IMR-90 (cell line): ENCODE results near the gene UBR1. TPM values are rescaled to one million over a fixed set of nuclear protein-coding genes. Genes with fewer than 3 reads are reported as not detected.

ENCODE experiments used
- ATAC-seq: fragments of 200-7000 bp; cut with Tn5 transposase; 2 replicates; pipeline ENCODE4 v1.9.1; 2020; ENCODE audit warnings: low read depth, mild to moderate bottlenecking, moderate library complexity
- BruUV-seq: library from RNA; stranded (reverse); fragments of 400-500 nt; replicated peaks from 2 replicates; lab custom pipeline; 2021; lab: Mats Ljungman, UMichigan
- CTCF ChIA-PET: fragments of 300-600 bp; formaldehyde crosslinking; extraction: SDS; loops from one replicate; lab custom pipeline; 2021; ENCODE audit warnings: antibody characterized with exemption; lab: Yijun Ruan, JAX
- POLR2A ChIA-PET: fragments of 300-600 bp; sonication (Branson Sonifier 250); formaldehyde crosslinking; loops from one replicate; lab custom pipeline; 2022; ENCODE audit warnings: antibody characterized with exemption; ENCODE audit not compliant: unreplicated experiment; lab: Charles Lee
- DNase-seq: peaks from one replicate; pipeline ENCODE4 v3.0.0; 2013
- H2AFZ ChIP-seq: replicated peaks from 2 replicates; pipeline ENCODE3; 2013; ENCODE audit warnings: low read length, mild to moderate bottlenecking; ENCODE audit not compliant: poor library complexity
- H2AK5ac ChIP-seq: 2 replicates; pipeline ENCODE4 v1.6.1; 2013; ENCODE audit warnings: low read depth, low read length, inconsistent platforms
- H2AK9ac ChIP-seq: replicated peaks from 2 replicates; pipeline ENCODE3; 2013; ENCODE audit warnings: mild to moderate bottlenecking, low read depth, low read length, moderate library complexity; ENCODE audit not compliant: poor library complexity
- H2BK120ac ChIP-seq: 2 replicates; pipeline ENCODE4 v1.6.1; 2013; ENCODE audit warnings: low read depth, low read length, inconsistent platforms
- H2BK15ac ChIP-seq: 3 replicates; pipeline ENCODE4 v1.6.1; 2013; ENCODE audit warnings: low read depth, low read length, inconsistent platforms
- H2BK20ac ChIP-seq: 2 replicates; pipeline ENCODE4 v1.6.1; 2013; ENCODE audit warnings: low read depth, mild to moderate bottlenecking, inconsistent platforms, low read length, moderate library complexity
- H2BK5ac ChIP-seq: 2 replicates; pipeline ENCODE4 v1.6.1; 2013; ENCODE audit warnings: mild to moderate bottlenecking, low read depth, low read length, inconsistent platforms; ENCODE audit not compliant: poor library complexity, severe bottlenecking
- H3K14ac ChIP-seq: replicated peaks from 2 replicates; pipeline ENCODE4 v1.6.1; 2013; ENCODE audit warnings: low read depth, low read length, inconsistent platforms
- H3K18ac ChIP-seq: 2 replicates; pipeline ENCODE4 v1.6.1; 2013; ENCODE audit warnings: low read depth, low read length, control low read depth
- H3K23ac ChIP-seq: 2 replicates; pipeline ENCODE4 v1.6.1; 2013; ENCODE audit warnings: low read depth, low read length, inconsistent platforms
- H3K27ac ChIP-seq: 2 replicates; pipeline ENCODE4 v1.5.1; 2013; ENCODE audit warnings: mild to moderate bottlenecking, control low read depth, low read length; ENCODE audit not compliant: insufficient read depth
- H3K27me3 ChIP-seq: 2 replicates; pipeline ENCODE4 v1.6.1; 2013; ENCODE audit warnings: low read length; ENCODE audit not compliant: control insufficient read depth, insufficient read depth
- H3K36me3 ChIP-seq: 2 replicates; pipeline ENCODE4 v1.6.1; 2013; ENCODE audit warnings: low read length, mixed read lengths; ENCODE audit not compliant: control insufficient read depth, insufficient read depth
- H3K4ac ChIP-seq: 2 replicates; pipeline ENCODE4 v1.6.1; 2013; ENCODE audit warnings: low read depth, low read length, inconsistent platforms
- H3K4me1 ChIP-seq: 2 replicates; pipeline ENCODE4 v1.6.1; 2013; ENCODE audit warnings: low read length, mixed read lengths; ENCODE audit not compliant: control insufficient read depth, insufficient read depth
- H3K4me2 ChIP-seq: 2 replicates; pipeline ENCODE4 v1.6.1; 2013; ENCODE audit warnings: low read depth, mild to moderate bottlenecking, control low read depth, low read length, moderate library complexity
- H3K4me3 ChIP-seq: 2 replicates; pipeline ENCODE4 v1.5.1; 2013; ENCODE audit warnings: low read depth, mild to moderate bottlenecking, control low read depth, low read length, moderate library complexity; ENCODE audit not compliant: insufficient read depth
- H3K56ac ChIP-seq: 2 replicates; pipeline ENCODE4 v1.6.1; 2013; ENCODE audit warnings: low read length, inconsistent platforms; ENCODE audit not compliant: insufficient read depth; ENCODE audit errors: extremely low read depth
- H3K79me1 ChIP-seq, 2 experiments: 2 replicates each; pipeline ENCODE4 v1.6.1; 2013; ENCODE audit warnings: low read length in 2 of 2, inconsistent platforms in 1 of 2, low read depth in 1 of 2
- H3K9ac ChIP-seq: 2 replicates; pipeline ENCODE4 v1.6.1; 2013; ENCODE audit warnings: low read depth, low read length, control low read depth
- H3K9me1 ChIP-seq: 2 replicates; pipeline ENCODE4 v1.6.1; 2013; ENCODE audit warnings: low read length, inconsistent platforms; ENCODE audit not compliant: insufficient read depth
- H3K9me3 ChIP-seq: 2 replicates; pipeline ENCODE4 v1.6.1; 2013; ENCODE audit warnings: low read length; ENCODE audit not compliant: control insufficient read depth, insufficient read depth
- H4K20me1 ChIP-seq: 2 replicates; pipeline ENCODE4 v1.6.1; 2013; ENCODE audit warnings: low read length, inconsistent platforms; ENCODE audit not compliant: insufficient read depth
- H4K5ac ChIP-seq: 2 replicates; pipeline ENCODE4 v1.6.1; 2013; ENCODE audit warnings: mild to moderate bottlenecking, low read depth, low read length, control low read depth
- H4K8ac ChIP-seq, 2 experiments: 2 replicates each; pipeline ENCODE4 v1.6.1; 2013; ENCODE audit warnings: low read depth in 2 of 2, low read length in 2 of 2, control low read depth in 1 of 2, inconsistent platforms in 1 of 2
- H4K91ac ChIP-seq: 2 replicates; pipeline ENCODE4 v1.6.1; 2013; ENCODE audit warnings: low read depth, low read length, inconsistent platforms; ENCODE audit not compliant: insufficient read depth
- BHLHE40 ChIP-seq: fragments of 150-350 bp; IDR thresholded peaks from 2 replicates; pipeline ENCODE4 v1.6.1; 2016; ENCODE audit warnings: mild to moderate bottlenecking, low read depth, low read length
- CEBPB ChIP-seq: IDR thresholded peaks from 2 replicates; pipeline ENCODE4 v1.6.1; 2012; ENCODE audit warnings: low read depth, low read length, improper control_type of control experiment
- CHD1 ChIP-seq: IDR thresholded peaks from 2 replicates; pipeline ENCODE4 v1.6.1; 2012; ENCODE audit warnings: low read depth, low read length, improper control_type of control experiment
- ELK1 ChIP-seq: fragments of 150-350 bp; IDR thresholded peaks from 2 replicates; pipeline ENCODE4 v1.6.1; 2016; ENCODE audit warnings: low read depth, mild to moderate bottlenecking, low read length, moderate library complexity, borderline replicate concordance
- FOS ChIP-seq: fragments of 150-350 bp; IDR thresholded peaks from 2 replicates; pipeline ENCODE4 v1.6.1; 2016; ENCODE audit warnings: low read depth, low read length
- MAFK ChIP-seq: IDR thresholded peaks from 2 replicates; pipeline ENCODE4 v1.6.1; 2012; ENCODE audit warnings: low read depth, low read length, improper control_type of control experiment
- MAZ ChIP-seq: IDR thresholded peaks from 2 replicates; pipeline ENCODE4 v1.6.1; 2012; ENCODE audit warnings: low read depth, mild to moderate bottlenecking, low read length, improper control_type of control experiment, moderate library complexity, borderline replicate concordance
- NFE2L2 ChIP-seq: fragments of 150-350 bp; IDR thresholded peaks from 2 replicates; pipeline ENCODE4 v1.6.1; 2016; ENCODE audit warnings: low read depth, mild to moderate bottlenecking, low read length
- POLR2A ChIP-seq: IDR thresholded peaks from 2 replicates; pipeline ENCODE4 v1.6.1; 2012; ENCODE audit warnings: mild to moderate bottlenecking, low read depth, low read length
- RAD21 ChIP-seq: IDR thresholded peaks from 2 replicates; pipeline ENCODE4 v1.6.1; 2012; ENCODE audit warnings: low read length, improper control_type of control experiment
- RCOR1 ChIP-seq: IDR thresholded peaks from 2 replicates; pipeline ENCODE4 v1.6.1; 2012; ENCODE audit warnings: mild to moderate bottlenecking, low read length, improper control_type of control experiment; ENCODE audit not compliant: insufficient replicate concordance
- WGBS, 2 experiments: methylation state at CpG; one replicate each; pipeline versions ENCODE4 v1.1.5 to v1.1.7; 2013; ENCODE audit warnings: missing lambda C conversion rate in 2 of 2; ENCODE audit not compliant: insufficient read length in 1 of 2; ENCODE audit errors: extremely low coverage in 2 of 2; 5-methylcytosine and 5-hydroxymethylcytosine counted together
- dilution Hi-C: fragments of 300-500 bp; cut with HindIII; formaldehyde crosslinking; loops from one replicate; pipeline ENCODE4 v1.14.3; 2018; ENCODE audit warnings: low sequenced_read_pairs; ENCODE audit not compliant: unreplicated experiment
- in situ Hi-C: fragments of 300-500 bp; cut with MboI; formaldehyde crosslinking; loops from 3 replicates; pipeline ENCODE4 v1.14.3; 2019; ENCODE audit warnings: low sequenced_read_pairs, inconsistent platforms, mixed read lengths
- intact Hi-C: fragments of 100-400 bp; cut with micrococcal nuclease; formaldehyde crosslinking; loops from 2 replicates; pipeline ENCODE4 v1.10.0; 2022
- polyA plus RNA-seq, 3 experiments: library from polyadenylated mRNA; depleted of rRNA; stranded (reverse); fragments of >200 nt; gene quantifications; 2 replicates each; pipeline ENCODE4 v1.2.3, GENCODE V29; 2012; ENCODE audit warnings: low replicate concordance in 1 of 3
- total RNA-seq: library from RNA; depleted of rRNA; stranded (reverse); fragments of >200 nt; gene quantifications from 2 replicates; pipeline ENCODE4 v1.2.3, GENCODE V29; 2012
- TF ChIP-seq, protein P1 (sequence below): fragments of 150-350 bp; IDR thresholded peaks from 2 replicates; pipeline ENCODE4 v1.6.1; 2017; ENCODE audit warnings: mild to moderate bottlenecking, antibody characterized with exemption, low read length, low read depth
- TF ChIP-seq, protein P2 (sequence below): conservative IDR thresholded peaks from 2 replicates; pipeline ENCODE4 v1.5.1; 2012; ENCODE audit warnings: mild to moderate bottlenecking, low read depth, low read length, improper control_type of control experiment

The UBR1 gene
- total and polyA plus RNA-seq, 2 of the 4 experiments (the other 2 are of a cell fraction): 6.5 to 30.1 TPM

DNA sequence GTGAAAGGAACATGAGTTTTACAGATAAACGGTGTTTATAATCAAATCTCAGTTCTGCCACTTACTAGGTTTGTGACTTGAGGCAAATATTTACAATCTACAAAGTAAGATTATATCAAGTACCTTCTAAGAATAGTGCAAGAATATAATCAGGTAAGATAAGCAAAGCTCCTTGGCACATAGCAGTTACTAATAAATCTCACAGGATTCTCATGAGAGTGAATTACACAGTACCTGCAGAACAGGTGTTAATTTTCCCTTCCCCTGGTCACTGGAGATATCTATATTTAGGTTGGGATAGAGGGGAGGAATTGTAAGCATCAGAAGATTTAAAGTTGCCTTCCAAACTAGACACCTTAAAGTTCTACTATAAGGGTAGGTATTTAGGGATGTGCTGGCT, 53.0 kb downstream of the UBR1 start:
- no peak overlapping the region for H3K4ac ChIP-seq
- H3K36me3 ChIP-seq: peaks cover 26% of the 10 kb centered on the region
- H2BK120ac ChIP-seq: no peak overlapping the region
- CTCF ChIA-PET: no interaction called here
- no peak overlapping the region for H3K27ac ChIP-seq
- TF ChIP-seq BHLHE40: no peak
- TF ChIP-seq CEBPB: no peak
- TF ChIP-seq MAZ: no peak
- no peak for TF ChIP-seq FOS
- no peak for TF ChIP-seq POLR2A
- TF ChIP-seq CHD1: no peak
- TF ChIP-seq, protein P1, sequence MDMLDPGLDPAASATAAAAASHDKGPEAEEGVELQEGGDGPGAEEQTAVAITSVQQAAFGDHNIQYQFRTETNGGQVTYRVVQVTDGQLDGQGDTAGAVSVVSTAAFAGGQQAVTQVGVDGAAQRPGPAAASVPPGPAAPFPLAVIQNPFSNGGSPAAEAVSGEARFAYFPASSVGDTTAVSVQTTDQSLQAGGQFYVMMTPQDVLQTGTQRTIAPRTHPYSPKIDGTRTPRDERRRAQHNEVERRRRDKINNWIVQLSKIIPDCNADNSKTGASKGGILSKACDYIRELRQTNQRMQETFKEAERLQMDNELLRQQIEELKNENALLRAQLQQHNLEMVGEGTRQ: no peak
- TF ChIP-seq NFE2L2: no peak
- no peak for TF ChIP-seq ELK1
- TF ChIP-seq RCOR1: no peak
- TF ChIP-seq RAD21: no peak
- TF ChIP-seq, protein P2, sequence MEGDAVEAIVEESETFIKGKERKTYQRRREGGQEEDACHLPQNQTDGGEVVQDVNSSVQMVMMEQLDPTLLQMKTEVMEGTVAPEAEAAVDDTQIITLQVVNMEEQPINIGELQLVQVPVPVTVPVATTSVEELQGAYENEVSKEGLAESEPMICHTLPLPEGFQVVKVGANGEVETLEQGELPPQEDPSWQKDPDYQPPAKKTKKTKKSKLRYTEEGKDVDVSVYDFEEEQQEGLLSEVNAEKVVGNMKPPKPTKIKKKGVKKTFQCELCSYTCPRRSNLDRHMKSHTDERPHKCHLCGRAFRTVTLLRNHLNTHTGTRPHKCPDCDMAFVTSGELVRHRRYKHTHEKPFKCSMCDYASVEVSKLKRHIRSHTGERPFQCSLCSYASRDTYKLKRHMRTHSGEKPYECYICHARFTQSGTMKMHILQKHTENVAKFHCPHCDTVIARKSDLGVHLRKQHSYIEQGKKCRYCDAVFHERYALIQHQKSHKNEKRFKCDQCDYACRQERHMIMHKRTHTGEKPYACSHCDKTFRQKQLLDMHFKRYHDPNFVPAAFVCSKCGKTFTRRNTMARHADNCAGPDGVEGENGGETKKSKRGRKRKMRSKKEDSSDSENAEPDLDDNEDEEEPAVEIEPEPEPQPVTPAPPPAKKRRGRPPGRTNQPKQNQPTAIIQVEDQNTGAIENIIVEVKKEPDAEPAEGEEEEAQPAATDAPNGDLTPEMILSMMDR: no peak
- TF ChIP-seq MAFK: no peak
- intact Hi-C loops: no loop called here
- H4K8ac ChIP-seq: no peak overlapping the region
- H3K9me3 ChIP-seq: no peaks in the 10 kb centered on the region
- H3K4me3 ChIP-seq: no peak overlapping the region
- no TSS peak for BruUV-seq
- in situ Hi-C loops: no loop called here
- POLR2A ChIA-PET: no interaction called here
- dilution Hi-C loops: no loop called here
- H2BK20ac ChIP-seq: no peak overlapping the region
- DNase-seq (no peak), ATAC-seq (no peak)
- no peak overlapping the region for H3K9ac ChIP-seq
- H3K79me1 ChIP-seq: peaks cover 0 to 7% of the 10 kb centered on the region in 2 experiments; a peak in 2 of 4 replicates
- H4K91ac ChIP-seq: no peak overlapping the region
- H4K20me1 ChIP-seq: no peaks in the 10 kb centered on the region
- H2BK5ac ChIP-seq: no peak overlapping the region
- no peak overlapping the region for H3K56ac ChIP-seq
- H3K23ac ChIP-seq: no peak overlapping the region
- no peak overlapping the region for H4K5ac ChIP-seq
- no peaks in the 10 kb centered on the region for H3K9me1 ChIP-seq
- H3K14ac ChIP-seq: no peak overlapping the region
- no peak overlapping the region for H2AFZ ChIP-seq
- H2BK15ac ChIP-seq: no peak overlapping the region
- no peak overlapping the region for H2AK5ac ChIP-seq
- H3K18ac ChIP-seq: no peak overlapping the region
- no peak overlapping the region for H2AK9ac ChIP-seq
- no CpG with 5 or more reads among the region's 1 CpG for WGBS, 2 experiments
- H3K4me2 ChIP-seq: no peak overlapping the region
- no peaks in the 10 kb centered on the region for H3K27me3 ChIP-seq
- H3K4me1 ChIP-seq: no peaks in the 10 kb centered on the region
